GM19193 (cell line): ENCODE measurements around the gene CEP112.

ENCODE experiments used
- POLR2A ChIP-seq: IDR thresholded peaks from 4 replicates; pipeline ENCODE4 v1.6.1; 2011; ENCODE audit not compliant: insufficient read depth, insufficient read length; ENCODE audit errors: extremely low read depth

The CEP112 gene

GRCh38 chr17:65684631-65685030 is 507.3 kb downstream of the CEP112 start:
- no peak for TF ChIP-seq POLR2A

GRCh38 chr17:65683428-65683827 is 508.5 kb downstream of the CEP112 start:
- no peak for TF ChIP-seq POLR2A

DNA sequence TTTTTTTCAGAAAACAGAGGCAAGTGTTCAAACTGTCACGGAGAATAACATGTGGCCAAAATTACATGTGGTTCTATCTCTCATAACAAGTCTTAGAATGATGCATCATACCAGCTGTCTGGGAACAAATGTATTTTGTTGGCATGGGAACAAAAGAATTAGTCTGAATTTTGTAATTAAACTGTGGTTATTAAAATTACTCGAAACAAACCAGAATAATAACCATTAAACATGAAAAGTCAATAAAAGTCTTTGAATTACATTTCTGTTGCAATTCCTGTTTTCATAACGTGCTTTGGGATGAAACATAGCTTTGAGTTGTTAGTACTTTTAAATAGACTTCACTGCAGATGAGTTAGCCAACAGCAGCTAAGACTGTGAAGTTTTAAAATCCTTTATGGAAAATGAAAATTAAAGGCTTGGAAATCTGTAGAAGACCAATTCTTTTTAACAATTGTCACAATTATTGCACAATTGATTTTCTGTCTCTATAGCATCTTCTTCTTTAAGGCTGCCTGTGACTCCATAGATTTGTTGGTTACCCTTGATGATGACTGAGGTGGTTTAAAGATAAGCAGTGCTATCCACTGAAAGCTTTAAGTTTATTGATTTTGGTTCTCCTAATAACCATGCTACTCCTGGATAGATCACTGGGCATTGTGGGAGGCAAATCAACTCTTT is 512.6 kb downstream of the CEP112 start:
- TF ChIP-seq POLR2A: no peak

- TF ChIP-seq POLR2A: no peak
These were observed 513.4 kb downstream of the CEP112 start for GRCh38 chr17:65678546-65678945.

- TF ChIP-seq POLR2A: no peak
These were observed 514.0 kb downstream of the CEP112 start for GRCh38 chr17:65677932-65678331.

DNA sequence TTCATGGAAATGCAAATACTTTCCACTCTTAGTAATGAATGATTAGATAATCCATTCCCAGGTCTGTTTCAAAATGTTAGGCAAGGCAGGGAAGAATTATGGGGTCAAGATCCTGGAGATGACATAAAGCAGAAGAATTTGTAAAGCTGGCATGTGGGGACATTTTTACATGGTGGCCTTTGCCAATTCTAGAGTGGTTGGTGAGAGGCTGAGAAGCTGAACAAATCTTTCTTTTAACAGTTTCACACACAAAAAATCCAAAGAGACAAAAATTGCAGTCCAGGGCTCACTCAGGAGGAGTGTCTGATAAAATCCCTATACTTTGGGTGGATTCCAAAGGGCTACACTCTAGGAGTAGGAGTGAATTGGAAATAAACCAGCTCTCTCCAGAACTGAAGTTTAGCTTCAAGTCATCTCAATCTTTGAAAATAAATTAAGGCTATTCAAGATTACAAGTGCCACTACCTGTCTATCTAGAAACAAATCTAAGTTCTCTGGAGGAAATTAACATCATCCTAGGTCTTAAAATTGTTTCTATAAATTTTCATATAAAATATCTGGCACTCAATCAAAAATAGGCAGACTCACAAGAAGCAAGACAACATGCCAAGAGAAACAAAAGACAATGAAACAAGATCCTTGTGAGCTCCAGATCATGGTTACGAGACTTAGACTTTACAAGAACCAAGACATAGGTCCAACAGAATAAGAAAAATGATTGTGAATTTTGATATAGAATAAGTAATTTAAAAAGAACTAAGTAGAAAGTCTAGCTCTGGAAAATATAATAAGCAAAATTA is 517.5 kb downstream of the CEP112 start:
- TF ChIP-seq POLR2A: no peak

DNA sequence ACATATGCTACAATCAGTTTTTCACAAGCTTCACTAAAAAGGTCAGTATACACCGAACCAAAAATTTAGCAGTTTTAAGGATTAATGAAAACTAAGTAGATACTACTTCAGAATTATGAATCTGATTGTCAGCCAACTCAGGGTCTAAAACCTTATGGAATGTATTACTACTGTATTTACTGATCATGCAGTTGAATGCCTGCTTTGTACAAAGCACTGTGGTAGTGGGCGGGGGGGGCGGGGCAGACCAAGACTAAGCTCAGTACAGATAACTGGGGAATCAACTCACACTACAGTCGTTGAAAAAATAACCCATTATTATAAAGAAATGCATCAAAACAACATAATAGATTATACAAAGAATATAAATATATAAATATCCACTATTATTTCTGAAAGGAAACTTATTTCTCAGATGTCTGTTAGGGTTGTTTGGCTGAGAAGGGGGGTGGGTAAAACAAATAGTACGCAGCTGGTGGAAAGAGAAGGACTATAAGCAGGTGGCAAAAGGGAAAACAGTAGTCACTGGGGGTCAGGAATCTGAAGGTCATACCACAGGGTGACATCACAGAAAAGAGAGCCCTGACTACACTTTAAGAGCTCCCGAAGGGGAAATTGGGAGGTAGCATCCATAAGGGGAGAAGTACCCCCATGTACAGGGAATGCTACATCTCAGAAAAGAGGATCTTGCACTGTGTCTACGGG is 521.1 kb downstream of the CEP112 start:
- TF ChIP-seq POLR2A: no peak

DNA sequence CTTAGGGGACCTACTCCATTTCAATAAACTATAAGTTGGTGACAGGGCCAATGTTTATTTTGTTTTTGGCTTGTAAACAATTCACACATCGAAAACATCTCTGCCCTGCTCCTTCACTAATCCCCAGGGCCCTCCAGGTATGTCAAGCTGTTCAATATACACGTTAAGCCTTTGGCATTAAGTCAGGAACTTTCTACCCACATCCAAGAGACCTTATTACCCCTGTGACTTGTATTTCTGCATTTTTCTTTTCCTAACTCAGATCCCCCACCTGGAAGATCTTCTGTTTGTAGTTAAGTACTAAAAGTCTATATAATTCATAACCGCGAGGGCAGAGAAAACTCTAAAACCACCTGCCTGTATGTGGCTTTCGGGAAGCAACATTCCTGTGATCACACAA is 523.7 kb downstream of the CEP112 start:
- no peak for TF ChIP-seq POLR2A

DNA sequence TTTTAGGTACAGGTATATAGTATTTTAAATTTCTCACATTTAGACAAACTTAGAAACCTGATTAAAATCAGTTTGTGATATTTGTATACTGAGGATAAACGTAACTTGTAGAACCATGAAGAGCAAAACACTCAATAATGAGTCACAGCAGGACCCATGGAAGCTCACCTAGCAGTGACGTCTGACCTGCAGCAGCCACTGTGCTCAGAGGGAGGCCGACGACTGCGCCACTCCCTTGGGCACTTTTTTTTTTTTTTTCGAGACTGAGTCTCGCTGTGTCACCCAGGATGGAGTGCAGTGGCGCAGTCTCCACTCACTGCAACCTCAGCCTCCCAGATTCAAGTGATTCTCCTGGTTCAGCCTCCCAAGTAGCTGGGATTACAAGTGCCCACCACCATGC is 524.3 kb downstream of the CEP112 start:
- no peak for TF ChIP-seq POLR2A

DNA sequence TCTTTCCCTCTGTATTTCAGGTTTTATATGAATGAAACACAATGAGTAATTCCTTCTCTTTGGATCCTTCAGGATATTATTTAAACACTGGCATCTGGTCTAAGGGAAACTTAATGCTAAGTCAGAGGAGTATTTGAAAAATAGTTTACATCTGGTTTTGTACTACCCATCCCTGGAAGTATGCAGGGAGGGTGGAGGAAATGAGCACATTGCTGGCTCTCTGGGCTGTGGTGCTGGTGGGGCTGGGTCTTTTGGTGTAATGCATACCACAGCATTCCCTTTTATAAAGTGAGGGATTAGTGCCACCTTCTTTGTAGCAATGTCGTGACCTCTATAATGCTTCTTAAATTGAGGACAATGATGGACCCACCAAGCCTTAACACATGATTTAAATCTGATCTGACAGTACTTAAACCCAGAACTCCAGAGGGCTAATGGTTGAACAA is 525.0 kb downstream of the CEP112 start:
- TF ChIP-seq POLR2A: no peak

GRCh38 chr17:65665966-65666365 is 526.0 kb downstream of the CEP112 start:
- TF ChIP-seq POLR2A: no peak

DNA sequence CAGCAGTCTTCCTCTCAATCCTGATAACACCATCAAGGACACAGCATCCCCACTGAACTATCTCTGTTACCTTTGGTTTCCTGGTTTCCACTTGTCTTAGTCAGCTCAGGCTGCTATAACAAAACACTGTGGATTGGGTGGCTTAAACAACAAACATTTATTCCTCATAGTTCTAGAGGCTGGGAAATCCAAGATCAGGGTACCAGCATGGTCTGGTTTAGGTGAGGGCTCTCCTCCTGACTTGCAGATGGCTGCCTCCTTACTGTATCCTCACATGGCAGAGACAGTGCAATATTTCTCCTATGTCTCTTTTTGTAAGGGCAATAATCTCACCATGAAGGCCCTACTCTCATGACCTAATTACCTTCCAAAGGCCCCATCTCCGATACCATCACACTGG is 527.2 kb downstream of the CEP112 start:
- TF ChIP-seq POLR2A: no peak

DNA sequence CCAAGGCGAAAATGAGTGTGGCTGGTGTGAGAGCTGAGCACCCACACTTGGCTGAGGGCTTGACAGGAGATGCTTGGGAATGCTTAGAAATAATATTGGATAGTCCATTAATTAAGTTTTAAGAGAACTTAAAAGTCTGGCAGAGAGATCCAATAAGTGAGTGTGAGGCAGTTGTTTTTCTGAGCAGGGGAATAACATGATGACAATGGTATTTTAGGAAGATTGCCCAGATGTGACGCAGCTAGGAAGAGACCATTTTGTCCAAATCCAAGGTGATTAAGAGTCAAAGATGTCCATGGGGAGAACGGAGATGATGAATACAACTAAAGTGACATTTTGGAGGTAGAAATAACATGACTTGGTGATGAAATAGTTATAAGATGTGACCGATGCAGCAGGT is 527.7 kb downstream of the CEP112 start:
- TF ChIP-seq POLR2A: no peak

DNA sequence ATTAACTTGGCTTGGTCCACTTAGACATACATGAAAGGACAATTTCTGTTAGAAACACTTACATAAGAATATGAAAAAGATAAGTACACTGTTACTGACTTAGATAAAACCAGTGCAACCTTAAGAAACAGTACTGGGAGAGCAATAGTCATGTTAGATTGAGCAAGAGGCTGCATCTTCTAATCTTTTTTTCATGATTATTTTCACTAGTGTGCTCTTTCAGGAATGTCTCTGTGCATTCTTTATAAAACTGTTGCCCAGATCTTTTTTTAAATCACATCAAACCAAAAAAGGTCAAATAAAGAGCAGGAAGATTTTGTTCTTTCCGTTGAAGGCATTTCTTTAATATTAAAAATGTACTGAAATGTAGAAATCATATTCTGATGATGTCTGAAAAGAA is 529.7 kb downstream of the CEP112 start:
- no peak for TF ChIP-seq POLR2A

- TF ChIP-seq POLR2A: no peak
These were observed 531.0 kb downstream of the CEP112 start for GRCh38 chr17:65660947-65661346.
